ENCODE results near the gene KMT2D. TPM values are rescaled to one million over a fixed set of nuclear protein-coding genes. Genes with fewer than 3 reads are reported as not detected.

KMT2D gene
- total and polyA plus RNA-seq, 2 of the 8 experiments (the other 6 are each of a cell fraction or from before 2014, with no cell fraction given) = 9.1 to 86.3 TPM

- TF ChIP-seq SAP30 (IDR thresholded peaks at IDR 0.05; ENCODE audit: insufficient read depth, insufficient replicate concordance, low read length) (no peak), RFX5 (IDR thresholded peaks at IDR 0.05; ENCODE audit: borderline replicate concordance, low read depth, low read length) (no peak), RAD21 (IDR thresholded peaks at IDR 0.05 in 1 of 2, conservative IDR thresholded peaks at IDR 0.05 in 1 of 2; ENCODE audit: low read depth in 2 of 2, low read length in 2 of 2) (no peak), TCF12 (IDR thresholded peaks at IDR 0.05; ENCODE audit: low read depth, low read length) (no peak), EZH2 (IDR thresholded peaks at IDR 0.05; ENCODE audit: low read depth, low read length, severe bottlenecking) (no peak), SRF (IDR thresholded peaks at IDR 0.05; ENCODE audit: low read depth, low read length) (no peak)
Observed at GRCh38 chr12:49068879-49069506, 8.4 kb upstream of the KMT2D start (continued).

All from H1 (cell line).